Esophagus muscularis mucosa (tissue), 4 donors: Measurements from ENCODE around the gene SH2D3A.

Source experiments
- EP300 ChIP-seq: sonication (generic); formaldehyde crosslinking; IDR thresholded peaks from one replicate; pipeline ENCODE4 v1.6.1; 2017; ENCODE audit warnings: antibody characterized with exemption
- POLR2AphosphoS5 ChIP-seq, 2 donors: sonication (generic); formaldehyde crosslinking; IDR thresholded peaks; one replicate each; pipeline ENCODE4 v1.6.1; 2017; ENCODE audit warnings: antibody characterized with exemption in 2 of 2
- TF ChIP-seq, protein P1 (sequence below), 3 experiments: fragments of 200-600 bp in 2 of 3; fragments of 450-650 bp in 1 of 3; sonication (generic) in 2 of 3; IDR thresholded peaks; one replicate each; pipeline ENCODE4 v1.5.1; 2017 to 2019; ENCODE audit warnings: antibody characterized with exemption in 3 of 3, mild to moderate bottlenecking in 2 of 3, moderate library complexity in 1 of 3

DNA sequence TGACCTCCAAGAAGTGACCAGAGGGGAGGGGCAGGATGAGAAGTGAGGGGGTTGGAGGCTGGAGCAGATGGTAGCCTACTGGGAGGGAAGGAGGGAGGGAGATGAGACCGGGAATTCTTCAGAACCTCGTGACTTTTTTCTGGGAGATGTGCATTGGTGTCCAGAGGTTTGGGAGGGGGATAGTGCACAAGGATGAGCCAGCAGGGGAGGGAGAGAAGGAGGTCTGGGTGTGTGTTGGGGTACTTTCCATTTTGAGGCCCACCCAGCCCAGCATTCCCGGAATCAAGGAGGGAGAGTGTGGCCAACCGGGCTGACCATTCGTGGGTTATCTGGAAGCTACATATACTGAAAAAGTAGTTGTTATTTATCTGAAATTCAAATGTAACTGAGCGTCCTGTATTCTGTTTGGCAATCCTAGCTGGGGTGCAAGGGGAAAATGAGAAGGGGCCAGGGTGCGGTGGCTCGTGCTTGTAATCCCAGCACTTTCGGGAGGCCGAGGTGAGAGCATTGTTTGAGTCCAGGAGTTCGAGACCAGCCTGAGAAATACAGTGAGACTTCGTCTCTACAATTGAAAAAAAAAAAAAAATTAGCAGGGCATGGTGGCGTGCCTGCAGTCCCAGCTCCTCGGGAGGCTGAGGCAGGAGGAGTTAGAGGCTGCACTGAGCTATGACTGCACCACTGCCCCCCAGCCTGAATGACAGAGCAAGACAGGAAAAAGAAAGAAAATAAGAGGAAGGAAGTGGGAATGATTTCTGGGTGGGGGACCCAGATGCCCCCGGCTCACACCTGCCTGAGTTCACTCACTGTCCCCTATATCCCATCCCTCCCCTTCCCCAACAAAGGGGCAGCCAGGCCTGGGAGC is 42.4 kb downstream of the SH2D3A start:
- TF ChIP-seq, protein P1, sequence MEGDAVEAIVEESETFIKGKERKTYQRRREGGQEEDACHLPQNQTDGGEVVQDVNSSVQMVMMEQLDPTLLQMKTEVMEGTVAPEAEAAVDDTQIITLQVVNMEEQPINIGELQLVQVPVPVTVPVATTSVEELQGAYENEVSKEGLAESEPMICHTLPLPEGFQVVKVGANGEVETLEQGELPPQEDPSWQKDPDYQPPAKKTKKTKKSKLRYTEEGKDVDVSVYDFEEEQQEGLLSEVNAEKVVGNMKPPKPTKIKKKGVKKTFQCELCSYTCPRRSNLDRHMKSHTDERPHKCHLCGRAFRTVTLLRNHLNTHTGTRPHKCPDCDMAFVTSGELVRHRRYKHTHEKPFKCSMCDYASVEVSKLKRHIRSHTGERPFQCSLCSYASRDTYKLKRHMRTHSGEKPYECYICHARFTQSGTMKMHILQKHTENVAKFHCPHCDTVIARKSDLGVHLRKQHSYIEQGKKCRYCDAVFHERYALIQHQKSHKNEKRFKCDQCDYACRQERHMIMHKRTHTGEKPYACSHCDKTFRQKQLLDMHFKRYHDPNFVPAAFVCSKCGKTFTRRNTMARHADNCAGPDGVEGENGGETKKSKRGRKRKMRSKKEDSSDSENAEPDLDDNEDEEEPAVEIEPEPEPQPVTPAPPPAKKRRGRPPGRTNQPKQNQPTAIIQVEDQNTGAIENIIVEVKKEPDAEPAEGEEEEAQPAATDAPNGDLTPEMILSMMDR (IDR thresholded peaks at IDR 0.05), result no peak
- no peak for TF ChIP-seq POLR2AphosphoS5 (IDR thresholded peaks at IDR 0.05)
- no peak for TF ChIP-seq EP300
